HUES6 (cell line): ENCODE measurements around the gene CEMIP.

Experiments used
- H3K27ac ChIP-seq: 2 replicates; pipeline ENCODE4 v1.7.0; 2013; ENCODE audit warnings: low read depth, mild to moderate bottlenecking, low read length, inconsistent platforms
- H3K27me3 ChIP-seq: 2 replicates; pipeline ENCODE4 v1.6.1; 2013; ENCODE audit warnings: low read length; ENCODE audit not compliant: control insufficient read depth, insufficient read depth
- H3K36me3 ChIP-seq: 2 replicates; pipeline ENCODE4 v1.6.1; 2013; ENCODE audit warnings: low read length; ENCODE audit not compliant: control insufficient read depth, insufficient read depth
- H3K4me1 ChIP-seq: 2 replicates; pipeline ENCODE4 v1.6.1; 2013; ENCODE audit warnings: low read length; ENCODE audit not compliant: control insufficient read depth, insufficient read depth
- H3K4me3 ChIP-seq: 2 replicates; pipeline ENCODE4 v1.5.1; 2013; ENCODE audit warnings: low read depth, low read length
- H3K9ac ChIP-seq: one replicate; pipeline ENCODE4 v1.6.1; 2013; ENCODE audit warnings: mild to moderate bottlenecking, low read length
- H3K9me3 ChIP-seq: 2 replicates; pipeline ENCODE4 v1.6.1; 2013; ENCODE audit warnings: low read depth, low read length; ENCODE audit not compliant: control insufficient read depth, insufficient read depth

Gene CEMIP

DNA sequence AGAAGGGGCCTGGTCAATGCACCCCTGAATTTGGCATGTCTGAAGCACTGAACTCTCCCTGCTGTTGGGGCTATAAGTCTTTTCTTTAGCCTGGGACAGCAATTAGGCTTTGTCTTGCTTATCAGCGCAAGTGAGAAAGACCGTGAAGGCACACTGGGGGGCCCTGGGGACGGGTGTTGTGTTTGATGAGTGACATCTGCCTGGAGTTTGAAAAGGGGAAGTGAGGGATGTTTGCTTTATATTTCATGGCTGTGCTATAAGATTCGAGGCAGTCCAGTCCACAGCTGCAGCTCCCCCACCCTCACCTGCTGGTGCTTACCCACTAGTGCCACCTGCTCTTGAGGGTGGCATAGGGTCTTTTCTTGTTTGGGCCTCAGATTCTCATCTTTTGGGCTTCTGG lies 44.8 kb downstream of the CEMIP start:
- no peaks in the 10 kb centered on the region for H3K36me3 ChIP-seq
- H3K27ac ChIP-seq, result no peak overlapping the region
- no peak overlapping the region for H3K4me3 ChIP-seq
- peaks cover 30% of the 10 kb centered on the region for H3K4me1 ChIP-seq
- H3K9me3 ChIP-seq, result no peaks in the 10 kb centered on the region
- H3K27me3 ChIP-seq, result no peaks in the 10 kb centered on the region
- no peak overlapping the region for H3K9ac ChIP-seq

DNA sequence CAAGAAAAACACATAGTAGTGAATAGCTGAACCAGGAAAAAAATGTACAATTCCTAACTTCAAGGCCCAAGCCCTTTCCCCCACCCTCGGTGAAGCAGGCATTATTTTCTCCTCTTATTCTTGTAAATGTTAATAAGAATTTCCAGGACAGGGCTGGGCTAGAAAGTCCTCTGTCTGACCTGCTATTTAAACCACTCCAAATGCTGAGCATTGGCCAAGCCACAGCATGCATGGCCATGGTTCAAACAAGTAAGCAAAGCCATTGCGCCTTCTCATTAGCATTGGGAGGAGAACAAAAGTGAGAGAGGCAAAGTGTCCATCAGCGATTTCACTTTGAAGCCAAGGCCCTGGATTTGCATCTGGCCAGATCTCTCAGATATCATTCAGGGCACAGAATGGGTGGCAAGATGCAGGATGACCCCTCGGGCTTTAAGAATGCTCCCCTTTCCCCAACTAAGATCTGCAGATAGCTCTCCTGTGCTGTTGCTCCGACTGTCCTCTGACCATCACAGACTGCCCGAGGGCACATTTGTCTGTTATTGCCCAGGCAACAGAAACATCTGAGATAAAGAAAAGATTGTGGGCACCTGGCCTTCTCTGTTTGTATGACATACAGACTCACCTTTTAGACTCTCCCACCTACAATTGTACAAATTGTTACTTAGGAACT lies 46.3 kb downstream of the CEMIP start:
- H3K4me3 ChIP-seq, result no peak overlapping the region
- H3K9ac ChIP-seq, result no peak overlapping the region
- H3K36me3 ChIP-seq, result no peaks in the 10 kb centered on the region
- H3K27me3 ChIP-seq, result no peaks in the 10 kb centered on the region
- no peaks in the 10 kb centered on the region for H3K9me3 ChIP-seq
- H3K4me1 ChIP-seq, result peaks cover 34% of the 10 kb centered on the region
- H3K27ac ChIP-seq, result no peak overlapping the region

DNA sequence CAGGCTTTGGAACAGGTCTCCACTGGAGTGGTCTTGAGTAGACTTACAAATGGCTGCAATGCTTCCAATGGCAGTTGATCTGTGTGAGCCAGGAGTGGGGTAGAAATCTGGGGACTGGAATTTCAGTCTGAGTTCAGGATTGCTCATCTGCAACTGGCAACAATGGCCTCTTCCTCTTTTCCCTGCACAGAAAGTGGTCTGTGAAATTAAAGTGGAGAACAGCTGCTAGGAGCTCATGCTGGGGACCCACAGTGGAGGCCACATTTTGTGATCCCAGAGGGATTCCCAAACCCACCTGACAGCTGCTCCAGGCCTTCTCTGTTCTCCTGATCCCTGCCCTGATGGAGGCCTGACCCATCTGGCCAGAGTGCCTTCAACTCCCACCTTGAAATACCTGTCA lies 49.6 kb downstream of the CEMIP start:
- Histone ChIP-seq H3K27ac (no peak overlapping the region), H3K4me3 (no peak overlapping the region), H3K4me1 (peaks cover 40% of the 10 kb centered on the region), H3K9ac (no peak overlapping the region), H3K9me3 (no peaks in the 10 kb centered on the region), H3K36me3 (no peaks in the 10 kb centered on the region), H3K27me3 (no peaks in the 10 kb centered on the region)

DNA sequence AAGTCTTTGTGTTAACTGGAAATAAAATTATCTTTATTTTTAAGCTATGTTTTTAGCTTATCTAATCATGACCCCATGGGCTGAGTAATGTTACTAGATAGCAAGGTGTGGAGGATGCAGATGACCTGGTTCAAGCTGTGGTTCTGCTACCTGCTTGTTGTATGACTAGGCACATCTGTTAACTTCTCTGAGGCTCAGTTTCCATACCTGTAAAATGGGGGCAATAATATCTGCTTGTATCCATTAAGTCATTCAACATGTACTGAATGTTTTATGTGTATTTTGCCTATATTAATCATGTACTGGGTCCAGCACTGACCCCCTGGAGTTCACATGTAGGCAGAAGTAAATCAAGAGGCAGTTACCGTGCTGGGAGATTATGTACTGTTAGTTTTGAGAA lies 51.5 kb downstream of the CEMIP start:
- Histone ChIP-seq H3K9ac (no peak overlapping the region), H3K9me3 (no peaks in the 10 kb centered on the region), H3K4me1 (peaks cover 35% of the 10 kb centered on the region), H3K27me3 (no peaks in the 10 kb centered on the region), H3K27ac (no peak overlapping the region), H3K36me3 (no peaks in the 10 kb centered on the region), H3K4me3 (no peak overlapping the region)

DNA sequence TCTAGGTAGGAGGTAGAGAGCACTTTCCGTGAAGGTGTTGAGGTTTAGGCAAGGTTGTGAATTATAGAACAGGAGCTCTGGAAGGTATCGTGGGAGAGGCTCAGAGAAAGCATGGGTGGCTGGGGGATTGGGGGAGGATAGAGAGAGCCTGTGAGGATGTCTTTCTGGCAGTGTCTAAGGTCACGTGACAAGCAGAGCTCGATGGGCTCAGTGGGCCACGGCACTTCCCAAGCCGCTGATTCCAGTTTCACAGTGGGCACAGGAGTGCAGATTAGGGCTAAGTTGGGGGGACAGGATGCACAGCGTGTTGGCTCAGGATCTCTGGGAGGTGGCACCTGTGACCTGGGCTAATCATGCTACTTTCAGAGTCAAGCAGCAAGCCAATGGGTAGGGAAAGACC lies 52.0 kb downstream of the CEMIP start:
- H3K4me3 ChIP-seq, result no peak overlapping the region
- no peaks in the 10 kb centered on the region for H3K27me3 ChIP-seq
- H3K27ac ChIP-seq, result no peak overlapping the region
- no peaks in the 10 kb centered on the region for H3K9me3 ChIP-seq
- H3K4me1 ChIP-seq, result peaks cover 34% of the 10 kb centered on the region
- H3K36me3 ChIP-seq, result no peaks in the 10 kb centered on the region
- H3K9ac ChIP-seq, result no peak overlapping the region

DNA sequence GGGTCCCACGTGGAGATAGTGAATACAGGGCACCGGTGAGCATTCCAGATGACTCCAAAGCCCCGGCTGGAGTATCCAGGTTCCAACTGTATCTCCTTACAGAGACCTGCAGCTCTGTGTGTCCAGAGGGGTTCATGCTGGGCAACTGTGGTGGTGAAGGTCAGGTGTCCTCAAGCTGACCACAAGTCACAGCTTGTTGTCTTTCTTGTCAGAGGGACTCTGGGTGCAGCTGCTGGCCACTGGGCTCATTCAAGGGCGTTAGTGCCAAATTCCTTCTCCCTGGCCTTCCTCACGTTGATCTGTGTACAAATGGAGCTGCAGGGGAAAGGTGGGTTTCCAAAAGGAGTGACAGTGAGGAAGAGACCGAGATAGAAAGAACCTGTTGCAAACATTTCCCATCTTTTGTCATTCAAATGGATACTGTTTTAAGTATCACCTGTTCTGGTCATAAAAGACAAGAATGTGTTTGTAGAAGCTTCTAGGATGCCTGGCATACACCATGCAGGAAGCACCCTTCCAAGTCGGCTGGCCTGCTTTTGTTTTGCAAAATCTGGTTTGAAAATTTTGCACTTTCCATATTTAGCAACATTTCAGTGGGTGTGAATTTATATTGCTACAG lies 52.5 kb downstream of the CEMIP start:
- H3K4me3 ChIP-seq, result no peak overlapping the region
- no peaks in the 10 kb centered on the region for H3K27me3 ChIP-seq
- no peaks in the 10 kb centered on the region for H3K36me3 ChIP-seq
- H3K4me1 ChIP-seq, result peaks cover 34% of the 10 kb centered on the region
- no peak overlapping the region for H3K9ac ChIP-seq
- H3K27ac ChIP-seq, result no peak overlapping the region
- no peaks in the 10 kb centered on the region for H3K9me3 ChIP-seq

DNA sequence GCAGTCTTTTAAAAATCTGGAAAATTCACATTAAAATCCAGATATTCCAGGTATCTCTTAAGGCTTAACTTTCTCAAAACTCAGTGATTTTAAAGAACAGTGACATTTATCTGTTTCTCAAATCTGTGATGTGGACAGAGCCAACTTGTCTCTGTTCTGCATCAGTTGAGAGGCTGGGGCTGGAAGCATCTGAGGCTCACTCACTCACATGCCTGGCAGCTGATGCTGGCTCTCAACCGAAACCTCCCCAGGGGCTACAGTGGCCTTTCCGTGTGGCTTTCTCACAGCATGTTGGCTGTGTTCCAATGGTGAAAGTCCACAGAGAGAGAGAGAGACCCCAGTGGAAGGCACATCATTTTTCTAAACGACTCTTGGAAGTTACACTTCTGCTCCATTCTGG lies 53.5 kb downstream of the CEMIP start:
- no peak overlapping the region for H3K27ac ChIP-seq

DNA sequence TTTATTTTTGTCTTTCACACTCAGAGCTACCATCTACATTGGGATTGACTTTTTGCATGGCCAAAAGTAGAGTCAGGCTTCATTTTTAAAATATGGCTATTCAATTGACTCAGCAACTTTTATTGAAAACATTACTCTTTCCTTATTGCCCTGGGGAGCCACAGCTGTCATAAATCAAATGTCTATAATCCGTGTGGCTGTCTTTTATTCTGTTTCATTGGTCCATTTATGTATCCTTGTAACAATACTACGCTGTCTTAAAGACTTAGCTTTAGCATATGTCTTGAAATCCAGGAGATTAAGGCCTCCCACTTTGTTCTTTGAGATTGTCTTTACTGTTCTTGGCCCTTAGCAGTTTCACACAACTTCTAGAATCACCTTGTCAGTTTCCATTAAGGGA lies 55.2 kb downstream of the CEMIP start:
- H3K27me3 ChIP-seq, result no peaks in the 10 kb centered on the region
- no peak overlapping the region for H3K4me3 ChIP-seq
- peaks cover 40% of the 10 kb centered on the region for H3K4me1 ChIP-seq
- no peaks in the 10 kb centered on the region for H3K9me3 ChIP-seq
- no peaks in the 10 kb centered on the region for H3K36me3 ChIP-seq
- H3K27ac ChIP-seq, result no peak overlapping the region
- no peak overlapping the region for H3K9ac ChIP-seq

More for the DNA sequence above, 53.5 kb downstream of the CEMIP start:
- Histone ChIP-seq H3K4me3 (no peak overlapping the region), H3K36me3 (no peaks in the 10 kb centered on the region), H3K9me3 (no peaks in the 10 kb centered on the region), H3K9ac (no peak overlapping the region), H3K27me3 (no peaks in the 10 kb centered on the region), H3K4me1 (peaks cover 34% of the 10 kb centered on the region)

DNA sequence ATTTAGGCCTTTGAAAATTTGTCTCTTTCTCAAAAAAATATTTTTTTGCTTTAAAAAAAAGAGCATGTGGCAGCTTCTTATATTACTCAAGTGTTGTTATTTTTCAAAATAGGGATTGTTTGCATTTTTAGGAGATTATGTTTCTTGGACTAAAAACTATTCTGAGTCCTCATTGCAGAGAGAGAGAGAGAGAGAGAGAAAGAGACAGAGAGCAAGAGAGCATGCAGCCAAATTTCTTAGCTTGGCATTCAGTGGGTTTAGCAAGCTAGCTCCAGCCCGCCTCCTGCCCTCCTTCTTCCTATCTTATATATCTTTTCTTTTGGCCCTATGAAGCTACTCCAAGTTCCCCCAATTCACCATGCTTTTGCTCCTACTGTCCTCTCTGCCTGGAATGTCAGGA lies 55.7 kb downstream of the CEMIP start:
- Histone ChIP-seq H3K9ac (no peak overlapping the region), H3K9me3 (no peaks in the 10 kb centered on the region), H3K4me1 (peaks cover 43% of the 10 kb centered on the region), H3K27ac (no peak overlapping the region), H3K36me3 (no peaks in the 10 kb centered on the region), H3K4me3 (no peak overlapping the region), H3K27me3 (no peaks in the 10 kb centered on the region)

DNA sequence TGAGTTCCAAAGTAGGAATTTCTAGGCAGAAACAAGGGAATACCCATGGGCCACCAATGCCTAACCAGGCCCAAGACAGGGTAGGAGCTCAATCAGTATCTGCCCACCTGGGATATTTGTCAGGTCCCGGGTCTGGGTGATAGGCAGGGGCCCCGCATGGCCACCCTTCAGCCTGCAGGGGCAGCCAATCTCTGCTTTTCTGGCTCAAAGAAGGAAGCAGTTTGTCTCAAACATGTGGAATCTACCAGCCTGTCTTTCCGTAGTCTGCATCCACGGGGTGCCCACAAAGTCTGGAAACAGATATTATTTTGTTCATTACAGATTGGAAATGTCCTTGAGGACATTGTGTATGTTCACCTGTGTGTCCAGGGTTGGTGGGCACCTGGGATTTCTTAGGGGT lies 56.2 kb downstream of the CEMIP start:
- no peak overlapping the region for H3K27ac ChIP-seq

DNA sequence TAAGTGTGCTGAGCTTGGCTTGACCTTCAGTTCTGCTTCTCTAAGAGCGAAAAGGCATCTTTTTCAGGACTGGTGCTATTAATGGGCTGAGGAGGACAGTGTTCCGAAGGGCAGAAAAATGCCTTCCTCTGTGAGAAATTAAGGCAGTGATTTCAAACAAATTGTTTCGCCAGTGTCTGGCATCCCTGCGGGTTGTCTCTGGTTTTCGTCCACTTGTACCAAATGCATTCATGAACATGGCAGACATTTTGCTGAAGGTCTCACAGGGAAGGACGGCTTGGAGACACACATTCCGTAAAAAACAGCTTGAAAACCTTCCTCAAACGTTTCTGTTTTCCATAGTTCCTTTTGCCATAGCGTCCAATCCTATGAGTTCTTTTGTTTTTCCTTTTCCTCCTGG lies 57.1 kb downstream of the CEMIP start:
- H3K9me3 ChIP-seq, result no peaks in the 10 kb centered on the region
- peaks cover 36% of the 10 kb centered on the region for H3K4me1 ChIP-seq
- H3K4me3 ChIP-seq, result no peak overlapping the region
- H3K27me3 ChIP-seq, result no peaks in the 10 kb centered on the region
- no peaks in the 10 kb centered on the region for H3K36me3 ChIP-seq
- no peak overlapping the region for H3K27ac ChIP-seq
- H3K9ac ChIP-seq, result no peak overlapping the region

More for the DNA sequence above, 56.2 kb downstream of the CEMIP start:
- no peaks in the 10 kb centered on the region for H3K9me3 ChIP-seq
- H3K4me3 ChIP-seq, result no peak overlapping the region
- H3K36me3 ChIP-seq, result no peaks in the 10 kb centered on the region
- H3K9ac ChIP-seq, result no peak overlapping the region
- H3K27me3 ChIP-seq, result no peaks in the 10 kb centered on the region
- peaks cover 40% of the 10 kb centered on the region for H3K4me1 ChIP-seq
